Measurements from ENCODE around the gene SLC38A11. TPM values are rescaled to one million over a fixed set of nuclear protein-coding genes. Genes with fewer than 3 reads are reported as not detected.

Gene SLC38A11
- total RNA-seq, 1 donor from 2014 or later: 2.2 TPM

Small RNA genes lying within 50 kb of the gene (small RNA-seq; reads per million reads assigned to genes)
- not detected for gene RNA5SP110
- gene RNA5SP111: not detected

Other genes starting within 250 kb of the SLC38A11 start
- gene COBLL1, start 113.7 kb downstream of the SLC38A11 start, total RNA-seq: 79.6 TPM
- 2.0 TPM for gene SCN3A, start 248.5 kb upstream of the SLC38A11 start, total RNA-seq

Data from vagina (tissue), 1 donor.